Measurements from ENCODE around the gene TMEM87B. TPM values are rescaled to one million over a fixed set of nuclear protein-coding genes. Genes with fewer than 3 reads are reported as not detected.

TMEM87B gene
- total RNA-seq, 1 experiment from 2014 or later = 10.6 TPM

- Mint-ChIP-seq H3K4me3 (no peak overlapping the region), H3K4me1 (peaks cover 6% of the 10 kb centered on the region), H3K36me3 (peaks cover 8% of the 10 kb centered on the region), H3K27ac (peak overlapping the region; percentile 51), H3K9me3 (peaks cover 9% of the 10 kb centered on the region), H3K27me3 (ENCODE audit: low read depth) (no peaks in the 10 kb centered on the region)
- CTCF ChIA-PET = interaction anchor here (0.5 to 1.9 kb wide), 4 partner anchors 28 to 114 kb away, joined by 3 to 8 read pairs (median 4); no protein-coding TSS in a partner anchor
- no peak for ATAC-seq
- no peak for DNase-seq (ENCODE audit: low spot score)
- POLR2A ChIA-PET = no interaction called here
- TF ChIP-seq GTF2I (CRISPR knock-in tag; conservative IDR thresholded peaks at IDR 0.05) = no peak
- TF ChIP-seq, protein P1, sequence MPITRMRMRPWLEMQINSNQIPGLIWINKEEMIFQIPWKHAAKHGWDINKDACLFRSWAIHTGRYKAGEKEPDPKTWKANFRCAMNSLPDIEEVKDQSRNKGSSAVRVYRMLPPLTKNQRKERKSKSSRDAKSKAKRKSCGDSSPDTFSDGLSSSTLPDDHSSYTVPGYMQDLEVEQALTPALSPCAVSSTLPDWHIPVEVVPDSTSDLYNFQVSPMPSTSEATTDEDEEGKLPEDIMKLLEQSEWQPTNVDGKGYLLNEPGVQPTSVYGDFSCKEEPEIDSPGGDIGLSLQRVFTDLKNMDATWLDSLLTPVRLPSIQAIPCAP (CRISPR knock-in tag; IDR thresholded peaks at IDR 0.05) = no peak
- TF ChIP-seq, protein P2, sequence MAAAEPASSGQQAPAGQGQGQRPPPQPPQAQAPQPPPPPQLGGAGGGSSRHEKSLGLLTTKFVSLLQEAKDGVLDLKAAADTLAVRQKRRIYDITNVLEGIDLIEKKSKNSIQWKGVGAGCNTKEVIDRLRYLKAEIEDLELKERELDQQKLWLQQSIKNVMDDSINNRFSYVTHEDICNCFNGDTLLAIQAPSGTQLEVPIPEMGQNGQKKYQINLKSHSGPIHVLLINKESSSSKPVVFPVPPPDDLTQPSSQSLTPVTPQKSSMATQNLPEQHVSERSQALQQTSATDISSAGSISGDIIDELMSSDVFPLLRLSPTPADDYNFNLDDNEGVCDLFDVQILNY (CRISPR knock-in tag; IDR thresholded peaks at IDR 0.05) = no peak
Observed at GRCh38 chr2:112019569-112019982, 35.5 kb upstream of the TMEM87B start.

DNA sequence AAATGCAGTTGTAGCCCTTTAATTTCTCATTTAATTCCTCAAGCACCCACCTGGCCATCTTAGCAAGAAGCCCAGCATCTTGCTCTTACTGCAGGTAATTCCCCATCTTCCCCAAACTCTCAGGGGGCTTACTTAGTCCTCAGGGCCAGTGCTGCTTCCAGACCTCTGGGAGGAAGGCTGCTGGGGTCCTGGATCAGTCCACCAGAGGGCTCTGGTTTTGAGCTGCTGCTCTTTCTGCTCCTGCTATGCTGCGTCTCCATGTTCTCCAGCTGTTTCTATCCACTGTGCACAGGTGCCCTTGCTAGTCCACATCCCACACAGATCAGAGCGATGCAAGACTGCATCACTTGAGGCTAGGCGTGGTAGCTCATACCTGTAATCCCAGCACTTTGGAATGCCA is 34.5 kb upstream of the TMEM87B start:
- peaks cover 6% of the 10 kb centered on the region for H3K4me1 Mint-ChIP-seq
- ATAC-seq = peak; percentile 91
- H3K27ac Mint-ChIP-seq = peak overlapping the region; percentile 68; the same call in 1 of the 2 replicates
- POLR2A ChIA-PET = no interaction called here
- H3K36me3 Mint-ChIP-seq = peaks cover 6% of the 10 kb centered on the region
- peaks cover 6% of the 10 kb centered on the region for H3K9me3 Mint-ChIP-seq
- no peak overlapping the region for H3K4me3 Mint-ChIP-seq
- CTCF ChIA-PET = interaction anchor here (0.6 to 1.9 kb wide), 7 partner anchors 11 to 162 kb away, joined by 3 to 8 read pairs (median 4); no protein-coding TSS in a partner anchor
- H3K27me3 Mint-ChIP-seq (ENCODE audit: low read depth) = no peaks in the 10 kb centered on the region
- DNase-seq (ENCODE audit: low spot score) = peak; percentile 36
- TF ChIP-seq GABPB1 (CRISPR knock-in tag; IDR thresholded peaks at IDR 0.05) = no peak
- TF ChIP-seq ELF4 (CRISPR knock-in tag; IDR thresholded peaks at IDR 0.05; ENCODE audit: low read depth) = no peak
- TF ChIP-seq MYBL2 (CRISPR knock-in tag; IDR thresholded peaks at IDR 0.05) = no peak
- TF ChIP-seq RORB (CRISPR knock-in tag; IDR thresholded peaks at IDR 0.05) = no peak
- no peak for TF ChIP-seq ZNF532 (CRISPR knock-in tag; IDR thresholded peaks at IDR 0.05; ENCODE audit: borderline replicate concordance)
- TF ChIP-seq SP1 (CRISPR knock-in tag; conservative IDR thresholded peaks at IDR 0.05) = no peak
- TF ChIP-seq, protein P3, sequence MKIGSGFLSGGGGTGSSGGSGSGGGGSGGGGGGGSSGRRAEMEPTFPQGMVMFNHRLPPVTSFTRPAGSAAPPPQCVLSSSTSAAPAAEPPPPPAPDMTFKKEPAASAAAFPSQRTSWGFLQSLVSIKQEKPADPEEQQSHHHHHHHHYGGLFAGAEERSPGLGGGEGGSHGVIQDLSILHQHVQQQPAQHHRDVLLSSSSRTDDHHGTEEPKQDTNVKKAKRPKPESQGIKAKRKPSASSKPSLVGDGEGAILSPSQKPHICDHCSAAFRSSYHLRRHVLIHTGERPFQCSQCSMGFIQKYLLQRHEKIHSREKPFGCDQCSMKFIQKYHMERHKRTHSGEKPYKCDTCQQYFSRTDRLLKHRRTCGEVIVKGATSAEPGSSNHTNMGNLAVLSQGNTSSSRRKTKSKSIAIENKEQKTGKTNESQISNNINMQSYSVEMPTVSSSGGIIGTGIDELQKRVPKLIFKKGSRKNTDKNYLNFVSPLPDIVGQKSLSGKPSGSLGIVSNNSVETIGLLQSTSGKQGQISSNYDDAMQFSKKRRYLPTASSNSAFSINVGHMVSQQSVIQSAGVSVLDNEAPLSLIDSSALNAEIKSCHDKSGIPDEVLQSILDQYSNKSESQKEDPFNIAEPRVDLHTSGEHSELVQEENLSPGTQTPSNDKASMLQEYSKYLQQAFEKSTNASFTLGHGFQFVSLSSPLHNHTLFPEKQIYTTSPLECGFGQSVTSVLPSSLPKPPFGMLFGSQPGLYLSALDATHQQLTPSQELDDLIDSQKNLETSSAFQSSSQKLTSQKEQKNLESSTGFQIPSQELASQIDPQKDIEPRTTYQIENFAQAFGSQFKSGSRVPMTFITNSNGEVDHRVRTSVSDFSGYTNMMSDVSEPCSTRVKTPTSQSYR (CRISPR knock-in tag; IDR thresholded peaks at IDR 0.05) = no peak
- no peak for TF ChIP-seq MXD4 (CRISPR knock-in tag; IDR thresholded peaks at IDR 0.05; ENCODE audit: borderline replicate concordance)
- TF ChIP-seq PREB (CRISPR knock-in tag; IDR thresholded peaks at IDR 0.05; ENCODE audit: borderline replicate concordance) = no peak
- no peak for TF ChIP-seq ETV6 (CRISPR knock-in tag; IDR thresholded peaks at IDR 0.05)
- TF ChIP-seq ATF1 (CRISPR knock-in tag; IDR thresholded peaks at IDR 0.05) = no peak
- TF ChIP-seq, protein P4, sequence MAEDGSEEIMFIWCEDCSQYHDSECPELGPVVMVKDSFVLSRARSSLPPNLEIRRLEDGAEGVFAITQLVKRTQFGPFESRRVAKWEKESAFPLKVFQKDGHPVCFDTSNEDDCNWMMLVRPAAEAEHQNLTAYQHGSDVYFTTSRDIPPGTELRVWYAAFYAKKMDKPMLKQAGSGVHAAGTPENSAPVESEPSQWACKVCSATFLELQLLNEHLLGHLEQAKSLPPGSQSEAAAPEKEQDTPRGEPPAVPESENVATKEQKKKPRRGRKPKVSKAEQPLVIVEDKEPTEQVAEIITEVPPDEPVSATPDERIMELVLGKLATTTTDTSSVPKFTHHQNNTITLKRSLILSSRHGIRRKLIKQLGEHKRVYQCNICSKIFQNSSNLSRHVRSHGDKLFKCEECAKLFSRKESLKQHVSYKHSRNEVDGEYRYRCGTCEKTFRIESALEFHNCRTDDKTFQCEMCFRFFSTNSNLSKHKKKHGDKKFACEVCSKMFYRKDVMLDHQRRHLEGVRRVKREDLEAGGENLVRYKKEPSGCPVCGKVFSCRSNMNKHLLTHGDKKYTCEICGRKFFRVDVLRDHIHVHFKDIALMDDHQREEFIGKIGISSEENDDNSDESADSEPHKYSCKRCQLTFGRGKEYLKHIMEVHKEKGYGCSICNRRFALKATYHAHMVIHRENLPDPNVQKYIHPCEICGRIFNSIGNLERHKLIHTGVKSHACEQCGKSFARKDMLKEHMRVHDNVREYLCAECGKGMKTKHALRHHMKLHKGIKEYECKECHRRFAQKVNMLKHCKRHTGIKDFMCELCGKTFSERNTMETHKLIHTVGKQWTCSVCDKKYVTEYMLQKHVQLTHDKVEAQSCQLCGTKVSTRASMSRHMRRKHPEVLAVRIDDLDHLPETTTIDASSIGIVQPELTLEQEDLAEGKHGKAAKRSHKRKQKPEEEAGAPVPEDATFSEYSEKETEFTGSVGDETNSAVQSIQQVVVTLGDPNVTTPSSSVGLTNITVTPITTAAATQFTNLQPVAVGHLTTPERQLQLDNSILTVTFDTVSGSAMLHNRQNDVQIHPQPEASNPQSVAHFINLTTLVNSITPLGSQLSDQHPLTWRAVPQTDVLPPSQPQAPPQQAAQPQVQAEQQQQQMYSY (CRISPR knock-in tag; IDR thresholded peaks at IDR 0.05) = no peak
- no peak for TF ChIP-seq IRF2 (CRISPR knock-in tag; IDR thresholded peaks at IDR 0.05; ENCODE audit: borderline replicate concordance, low read depth)
- no peak for TF ChIP-seq ZNF317 (CRISPR knock-in tag; IDR thresholded peaks at IDR 0.05; ENCODE audit: borderline replicate concordance, low read depth)
- TF ChIP-seq EMX1 (CRISPR knock-in tag; IDR thresholded peaks at IDR 0.05) = no peak
- TF ChIP-seq ZNF232 (CRISPR knock-in tag; IDR thresholded peaks at IDR 0.05) = no peak
- TF ChIP-seq, protein P5, sequence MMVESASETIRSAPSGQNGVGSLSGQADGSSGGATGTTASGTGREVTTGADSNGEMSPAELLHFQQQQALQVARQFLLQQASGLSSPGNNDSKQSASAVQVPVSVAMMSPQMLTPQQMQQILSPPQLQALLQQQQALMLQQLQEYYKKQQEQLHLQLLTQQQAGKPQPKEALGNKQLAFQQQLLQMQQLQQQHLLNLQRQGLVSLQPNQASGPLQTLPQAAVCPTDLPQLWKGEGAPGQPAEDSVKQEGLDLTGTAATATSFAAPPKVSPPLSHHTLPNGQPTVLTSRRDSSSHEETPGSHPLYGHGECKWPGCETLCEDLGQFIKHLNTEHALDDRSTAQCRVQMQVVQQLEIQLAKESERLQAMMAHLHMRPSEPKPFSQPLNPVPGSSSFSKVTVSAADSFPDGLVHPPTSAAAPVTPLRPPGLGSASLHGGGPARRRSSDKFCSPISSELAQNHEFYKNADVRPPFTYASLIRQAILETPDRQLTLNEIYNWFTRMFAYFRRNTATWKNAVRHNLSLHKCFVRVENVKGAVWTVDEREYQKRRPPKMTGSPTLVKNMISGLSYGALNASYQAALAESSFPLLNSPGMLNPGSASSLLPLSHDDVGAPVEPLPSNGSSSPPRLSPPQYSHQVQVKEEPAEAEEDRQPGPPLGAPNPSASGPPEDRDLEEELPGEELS (CRISPR knock-in tag; IDR thresholded peaks at IDR 0.05) = no peak
